Uterus (tissue), 4 donors: ENCODE measurements around the gene MRE11. TPM values are rescaled to one million over a fixed set of nuclear protein-coding genes. Genes with fewer than 3 reads are reported as not detected.

Experiments used
- DNase-seq, 2 donors: peaks; one replicate each; pipeline ENCODE4 v3.0.0-alpha.2; 2019 to 2020
- H3K27ac ChIP-seq, 2 donors: fragments of 200-600 bp; sonication (generic); 1 replicate in 1 of 2; 2 replicates in 1 of 2; pipeline ENCODE4 v1.5.1; 2016 to 2018
- H3K27me3 ChIP-seq, 2 donors: fragments of 200-600 bp; sonication (generic); one replicate each; pipeline ENCODE4 v1.5.1; 2018 to 2019; ENCODE audit warnings: control low read depth in 1 of 2
- H3K36me3 ChIP-seq, 2 donors: fragments of 200-600 bp; sonication (generic); one replicate each; pipeline ENCODE4 v1.5.1; 2019; ENCODE audit warnings: control low read depth in 1 of 2
- H3K4me1 ChIP-seq, 2 donors: fragments of 200-600 bp; sonication (generic); one replicate each; pipeline ENCODE4 v1.5.1; 2018 to 2019; ENCODE audit warnings: control low read depth in 1 of 2
- H3K4me3 ChIP-seq, 2 donors: fragments of 200-600 bp; sonication (generic); 1 replicate in 1 of 2; 2 replicates in 1 of 2; pipeline ENCODE4 v1.5.1; 2018 to 2019; ENCODE audit warnings: mild to moderate bottlenecking in 1 of 2
- H3K9me3 ChIP-seq, 2 donors: fragments of 200-600 bp; sonication (generic); one replicate each; pipeline ENCODE4 v1.5.1; 2019; ENCODE audit warnings: control low read depth in 1 of 2
- POLR2A ChIP-seq, 2 donors: fragments of 450-650 bp; IDR thresholded peaks; one replicate each; pipeline ENCODE4 v1.6.1; 2016; ENCODE audit warnings: antibody characterized with exemption in 2 of 2, mild to moderate bottlenecking in 1 of 2, moderate library complexity in 1 of 2
- intact Hi-C: fragments of 100-400 bp; cut with DNase I; formaldehyde crosslinking; loops from one replicate; pipeline ENCODE4 v1.15.1; 2023; ENCODE audit warnings: low total_unique reads
- total RNA-seq, 4 donors: library from RNA; depleted of rRNA in 3 of 4; stranded (reverse); fragments of >200 nt in 3 of 4; gene quantifications; one replicate each; pipeline versions ENCODE4 v1.1.0 to v1.2.4, GENCODE V29; 2014 to 2023
- TF ChIP-seq, protein P1 (sequence below), 4 experiments: fragments of 200-600 bp in 2 of 4; fragments of 450-650 bp in 2 of 4; sonication (generic) in 2 of 4; IDR thresholded peaks; one replicate each; pipeline ENCODE4 v1.5.1; 2016 to 2019; ENCODE audit warnings: antibody characterized with exemption in 4 of 4, mild to moderate bottlenecking in 2 of 4, moderate library complexity in 1 of 4
- donor health status: DM: yes; HTN: yes; CAD: no.

The MRE11 gene
- total RNA-seq, 4 donors from 2014 or later, result 5.9 to 45.8 (median 16.9) TPM

DNA sequence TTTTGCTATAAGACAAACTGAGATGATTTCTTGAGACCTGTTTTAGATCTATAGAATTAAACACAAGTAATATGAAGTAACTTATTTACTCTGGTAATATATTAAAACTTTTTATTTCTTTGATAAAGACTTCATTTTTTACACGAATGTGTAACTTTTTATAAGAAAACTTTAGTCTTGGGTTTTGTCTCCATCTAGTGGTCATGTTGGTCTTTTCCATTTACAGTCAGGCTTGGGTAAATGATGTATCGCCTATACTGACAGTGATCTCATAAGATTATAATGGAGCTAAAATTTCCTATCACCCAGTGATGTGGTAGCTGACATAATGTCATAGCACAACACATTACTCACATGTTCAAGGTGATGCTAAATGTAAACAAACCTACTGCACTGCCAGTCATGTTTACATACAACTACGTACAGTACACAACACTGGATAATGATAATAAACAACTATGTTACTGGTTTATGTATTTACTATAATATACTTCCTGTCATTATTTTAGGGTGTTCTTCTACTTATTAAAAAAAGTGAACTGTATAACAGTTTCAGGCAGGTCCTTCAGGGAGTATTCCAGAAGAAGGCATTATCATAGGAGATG is 11.1 kb upstream of the MRE11 start:
- no peak overlapping the region for H3K4me3 ChIP-seq
- intact Hi-C loops, result loop anchor here (10.0 kb wide), 1 partner anchor 610 kb away; no protein-coding TSS in a partner anchor
- no peak overlapping the region for H3K27ac ChIP-seq
- no peaks in the 10 kb centered on the region for H3K4me1 ChIP-seq
- TF ChIP-seq, protein P1, sequence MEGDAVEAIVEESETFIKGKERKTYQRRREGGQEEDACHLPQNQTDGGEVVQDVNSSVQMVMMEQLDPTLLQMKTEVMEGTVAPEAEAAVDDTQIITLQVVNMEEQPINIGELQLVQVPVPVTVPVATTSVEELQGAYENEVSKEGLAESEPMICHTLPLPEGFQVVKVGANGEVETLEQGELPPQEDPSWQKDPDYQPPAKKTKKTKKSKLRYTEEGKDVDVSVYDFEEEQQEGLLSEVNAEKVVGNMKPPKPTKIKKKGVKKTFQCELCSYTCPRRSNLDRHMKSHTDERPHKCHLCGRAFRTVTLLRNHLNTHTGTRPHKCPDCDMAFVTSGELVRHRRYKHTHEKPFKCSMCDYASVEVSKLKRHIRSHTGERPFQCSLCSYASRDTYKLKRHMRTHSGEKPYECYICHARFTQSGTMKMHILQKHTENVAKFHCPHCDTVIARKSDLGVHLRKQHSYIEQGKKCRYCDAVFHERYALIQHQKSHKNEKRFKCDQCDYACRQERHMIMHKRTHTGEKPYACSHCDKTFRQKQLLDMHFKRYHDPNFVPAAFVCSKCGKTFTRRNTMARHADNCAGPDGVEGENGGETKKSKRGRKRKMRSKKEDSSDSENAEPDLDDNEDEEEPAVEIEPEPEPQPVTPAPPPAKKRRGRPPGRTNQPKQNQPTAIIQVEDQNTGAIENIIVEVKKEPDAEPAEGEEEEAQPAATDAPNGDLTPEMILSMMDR (IDR thresholded peaks at IDR 0.05), result peak; percentile 40 to 68 (median 46)
- TF ChIP-seq POLR2A (IDR thresholded peaks at IDR 0.05), result no peak
- H3K9me3 ChIP-seq, result no peaks in the 10 kb centered on the region
- no peaks in the 10 kb centered on the region for H3K27me3 ChIP-seq
- H3K36me3 ChIP-seq, result no peaks in the 10 kb centered on the region
- no peak for DNase-seq

DNA sequence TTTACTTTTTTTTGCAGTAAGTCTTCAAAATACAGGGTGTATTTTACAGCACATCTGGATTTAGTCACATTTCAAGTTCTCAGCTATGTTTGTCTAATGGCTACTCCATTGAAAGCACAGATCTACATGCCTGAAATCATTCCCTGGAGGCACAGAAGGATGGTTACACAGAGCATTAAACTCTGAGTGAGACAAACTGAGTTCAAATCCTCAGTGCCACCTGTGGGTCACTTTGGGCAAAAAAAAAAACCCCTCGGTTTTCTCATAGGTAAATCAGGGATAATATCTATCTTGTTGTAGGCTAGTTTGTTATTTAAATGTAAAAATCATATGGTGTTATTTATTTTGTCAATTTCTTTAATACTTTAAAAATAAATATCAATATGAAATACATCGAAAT is 7.9 kb upstream of the MRE11 start:
- H3K9me3 ChIP-seq, result no peaks in the 10 kb centered on the region
- no peak overlapping the region for H3K4me3 ChIP-seq
- no peak for DNase-seq
- TF ChIP-seq POLR2A (IDR thresholded peaks at IDR 0.05), result no peak
- TF ChIP-seq, protein P1 (IDR thresholded peaks at IDR 0.05), result no peak
- no peak overlapping the region for H3K27ac ChIP-seq
- no peaks in the 10 kb centered on the region for H3K27me3 ChIP-seq
- intact Hi-C loops, result loop anchor here (10.0 kb wide), 1 partner anchor 607 kb away; no protein-coding TSS in a partner anchor
- no peaks in the 10 kb centered on the region for H3K36me3 ChIP-seq
- H3K4me1 ChIP-seq, result no peaks in the 10 kb centered on the region

DNA sequence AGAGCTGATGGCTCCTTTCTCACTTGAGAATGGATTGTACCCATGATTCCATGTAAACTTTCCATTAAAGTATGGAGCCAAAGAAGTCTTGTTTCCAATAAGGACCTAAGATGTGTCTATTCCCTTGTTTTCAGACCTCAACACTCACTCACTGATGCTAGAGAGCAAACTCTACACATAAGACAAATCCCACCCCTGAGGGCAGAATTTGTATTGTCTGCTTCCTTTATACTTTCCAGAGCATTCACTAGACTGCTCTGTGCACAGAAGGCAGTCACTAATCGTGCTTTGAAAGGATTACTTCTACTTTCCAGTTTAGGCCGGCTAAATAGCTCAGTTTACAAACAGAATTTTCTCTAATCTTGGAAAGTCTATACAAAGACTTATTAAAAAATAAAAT is 6.5 kb upstream of the MRE11 start:
- intact Hi-C loops, result loop anchor here (10.0 kb wide), 1 partner anchor 605 kb away; no protein-coding TSS in a partner anchor
- Histone ChIP-seq H3K9me3 (no peaks in the 10 kb centered on the region), H3K27ac (no peak overlapping the region), H3K36me3 (no peaks in the 10 kb centered on the region), H3K4me1 (no peaks in the 10 kb centered on the region), H3K27me3 (no peaks in the 10 kb centered on the region), H3K4me3 (no peak overlapping the region)
- no peak for DNase-seq
- TF ChIP-seq, protein P1 (IDR thresholded peaks at IDR 0.05), result no peak
- TF ChIP-seq POLR2A (IDR thresholded peaks at IDR 0.05), result no peak

DNA sequence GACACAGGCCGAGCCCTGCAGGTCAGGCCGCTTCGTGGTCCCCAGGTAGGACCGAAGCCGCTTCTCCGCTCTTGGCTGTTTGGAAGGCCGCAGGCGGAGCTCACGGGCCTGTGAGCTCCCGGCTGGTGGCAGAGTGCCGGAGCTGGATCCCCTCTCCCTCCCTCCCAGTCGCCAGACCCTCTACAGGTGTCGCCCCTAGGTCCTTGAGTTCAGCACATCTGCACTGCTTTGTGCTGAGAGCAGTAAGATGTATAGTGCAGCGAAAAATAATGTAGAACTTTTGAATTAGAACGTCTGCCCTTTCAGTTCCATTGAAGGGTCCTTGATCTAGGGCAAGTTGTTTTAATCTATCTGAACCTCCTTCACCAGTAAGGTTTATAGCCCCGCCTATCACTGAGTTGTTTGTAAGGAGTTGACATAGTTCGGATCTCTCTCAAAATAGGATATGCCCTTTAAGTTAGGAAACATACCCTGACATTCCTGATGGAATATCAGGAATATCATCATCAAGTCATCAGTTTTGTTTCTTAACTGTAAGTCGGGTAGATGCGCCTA is 559 bp upstream of the MRE11 start:
- H3K27me3 ChIP-seq, result no peaks in the 10 kb centered on the region
- no peaks in the 10 kb centered on the region for H3K36me3 ChIP-seq
- DNase-seq, result no peak
- intact Hi-C loops, result no loop called here
- no peaks in the 10 kb centered on the region for H3K9me3 ChIP-seq
- H3K4me3 ChIP-seq, result peak overlapping the region; percentile 76 to 81
- TF ChIP-seq POLR2A (IDR thresholded peaks at IDR 0.05), result no peak
- TF ChIP-seq, protein P1 (IDR thresholded peaks at IDR 0.05), result no peak
- peaks cover 0 to 6% of the 10 kb centered on the region in 2 donors for H3K4me1 ChIP-seq
- peak overlapping the region; percentile 81 to 88 for H3K27ac ChIP-seq

DNA sequence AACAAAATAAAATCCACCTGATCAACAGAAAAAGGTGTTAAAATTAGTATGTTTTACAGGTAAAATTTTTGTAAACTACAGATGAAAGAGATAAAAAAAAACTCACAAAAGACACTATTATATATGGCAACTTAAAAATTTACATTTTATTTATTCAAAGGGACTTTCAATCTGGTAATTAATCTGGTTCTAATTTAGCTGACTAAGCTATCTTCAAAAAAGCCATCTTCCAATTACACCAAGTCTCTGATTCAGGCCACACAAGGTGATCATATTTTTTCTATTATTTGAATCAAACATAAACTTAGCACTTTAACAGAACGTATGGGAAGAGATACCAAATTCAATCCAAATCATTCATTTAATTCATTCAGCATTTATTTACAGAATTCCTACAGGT is 7.6 kb downstream of the MRE11 start:
- TF ChIP-seq, protein P1 (IDR thresholded peaks at IDR 0.05), result no peak
- no peak for TF ChIP-seq POLR2A (IDR thresholded peaks at IDR 0.05)
- H3K9me3 ChIP-seq, result no peaks in the 10 kb centered on the region
- intact Hi-C loops, result no loop called here
- DNase-seq, result no peak
- H3K4me1 ChIP-seq, result no peaks in the 10 kb centered on the region
- H3K4me3 ChIP-seq, result no peak overlapping the region
- H3K36me3 ChIP-seq, result no peaks in the 10 kb centered on the region
- H3K27ac ChIP-seq, result no peak overlapping the region
- no peaks in the 10 kb centered on the region for H3K27me3 ChIP-seq
